ENCODE data around the gene CTNNA3. TPM values are rescaled to one million over a fixed set of nuclear protein-coding genes. Genes with fewer than 3 reads are reported as not detected.

The CTNNA3 gene
- polyA plus RNA-seq, 1 donor from 2014 or later, result 0.14 TPM

DNA sequence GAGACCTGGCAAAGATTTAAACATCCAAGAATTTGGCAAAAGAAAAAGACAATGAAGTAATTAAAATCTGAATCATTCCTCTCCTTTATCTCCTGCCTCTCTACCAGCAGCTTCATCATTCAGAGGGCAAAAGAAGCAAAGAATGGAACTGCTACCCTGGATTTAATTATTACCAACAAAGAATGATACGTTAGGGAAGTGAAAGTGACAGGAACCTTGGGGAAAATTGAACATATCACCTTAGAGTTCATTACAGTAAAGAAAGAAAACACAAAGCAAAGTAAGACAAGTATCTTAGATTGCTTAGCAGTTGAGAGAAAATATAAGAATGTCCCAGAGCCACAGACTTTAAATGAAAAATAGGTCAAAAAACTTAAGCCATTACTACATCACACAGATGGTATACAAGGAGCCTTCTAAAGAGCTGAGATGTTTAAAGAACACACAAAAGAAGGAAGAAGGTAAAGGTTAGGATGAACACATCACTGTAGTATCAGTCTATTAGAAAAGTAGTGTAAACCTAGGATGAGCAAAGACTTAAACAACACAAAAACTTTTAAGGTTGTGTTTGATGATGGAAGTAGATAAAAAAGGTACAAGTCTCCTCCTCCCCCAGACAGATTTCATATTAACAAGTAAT lies 17.5 kb downstream of the CTNNA3 start:
- H3K9me3 ChIP-seq (ENCODE audit: low read length), result peaks cover 4% of the 10 kb centered on the region
- no peak overlapping the region for H3K9ac ChIP-seq (ENCODE audit: low read length)
- no peaks in the 10 kb centered on the region for H3K9me2 ChIP-seq (ENCODE audit: insufficient read depth, low read length)
- no peak overlapping the region for H2AFZ ChIP-seq (ENCODE audit: low read depth, low read length)
- no peaks in the 10 kb centered on the region for H3K79me2 ChIP-seq (replicated peaks; ENCODE audit: insufficient read depth, low read length)
- H3K27ac ChIP-seq (ENCODE audit: low read length), result no peak overlapping the region
- H3K4me2 ChIP-seq (ENCODE audit: low read length), result no peak overlapping the region
- no peaks in the 10 kb centered on the region for H3K36me3 ChIP-seq (ENCODE audit: insufficient read depth, low read length)
- H3F3A ChIP-seq (ENCODE audit: insufficient read depth, low read length, poor library complexity, severe bottlenecking), result no peaks in the 10 kb centered on the region
- no peaks in the 10 kb centered on the region for H4K20me1 ChIP-seq (ENCODE audit: insufficient read depth)
- H3K4me3 ChIP-seq (ENCODE audit: low read length), result no peak overlapping the region
- no peaks in the 10 kb centered on the region for H3K27me3 ChIP-seq (ENCODE audit: insufficient read depth, low read depth, low read length)
- TF ChIP-seq SMC3 (conservative IDR thresholded peaks at IDR 0.05; ENCODE audit: poor library complexity) (no peak), EZH2 (IDR thresholded peaks at IDR 0.05; ENCODE audit: borderline replicate concordance, insufficient read depth, low read length, poor library complexity, severe bottlenecking) (no peak), EP300 (conservative IDR thresholded peaks at IDR 0.05; ENCODE audit: poor library complexity, severe bottlenecking) (no peak), RAD21 (conservative IDR thresholded peaks at IDR 0.05) (no peak), POLR2AphosphoS5 (IDR thresholded peaks at IDR 0.05) (no peak), REST (IDR thresholded peaks at IDR 0.05; ENCODE audit: borderline replicate concordance) (no peak), TAF1 (IDR thresholded peaks at IDR 0.05; ENCODE audit: low read depth) (no peak), MXI1 (conservative IDR thresholded peaks at IDR 0.05; ENCODE audit: poor library complexity, severe bottlenecking) (no peak)
- TF ChIP-seq, protein P1, sequence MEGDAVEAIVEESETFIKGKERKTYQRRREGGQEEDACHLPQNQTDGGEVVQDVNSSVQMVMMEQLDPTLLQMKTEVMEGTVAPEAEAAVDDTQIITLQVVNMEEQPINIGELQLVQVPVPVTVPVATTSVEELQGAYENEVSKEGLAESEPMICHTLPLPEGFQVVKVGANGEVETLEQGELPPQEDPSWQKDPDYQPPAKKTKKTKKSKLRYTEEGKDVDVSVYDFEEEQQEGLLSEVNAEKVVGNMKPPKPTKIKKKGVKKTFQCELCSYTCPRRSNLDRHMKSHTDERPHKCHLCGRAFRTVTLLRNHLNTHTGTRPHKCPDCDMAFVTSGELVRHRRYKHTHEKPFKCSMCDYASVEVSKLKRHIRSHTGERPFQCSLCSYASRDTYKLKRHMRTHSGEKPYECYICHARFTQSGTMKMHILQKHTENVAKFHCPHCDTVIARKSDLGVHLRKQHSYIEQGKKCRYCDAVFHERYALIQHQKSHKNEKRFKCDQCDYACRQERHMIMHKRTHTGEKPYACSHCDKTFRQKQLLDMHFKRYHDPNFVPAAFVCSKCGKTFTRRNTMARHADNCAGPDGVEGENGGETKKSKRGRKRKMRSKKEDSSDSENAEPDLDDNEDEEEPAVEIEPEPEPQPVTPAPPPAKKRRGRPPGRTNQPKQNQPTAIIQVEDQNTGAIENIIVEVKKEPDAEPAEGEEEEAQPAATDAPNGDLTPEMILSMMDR (IDR thresholded peaks at IDR 0.05; ENCODE audit: poor library complexity, severe bottlenecking), result no peak

- Histone ChIP-seq H3K27ac (ENCODE audit: low read length) (no peak overlapping the region), H2AFZ (ENCODE audit: low read depth, low read length) (no peak overlapping the region)
Measured at GRCh38 chr10:67676208-67676825, 19.7 kb downstream of the CTNNA3 start.

More at GRCh38 chr10:67676208-67676825, 19.7 kb downstream of the CTNNA3 start:
- Histone ChIP-seq H3K9me2 (ENCODE audit: insufficient read depth, low read length) (no peaks in the 10 kb centered on the region), H3K36me3 (ENCODE audit: insufficient read depth, low read length) (no peaks in the 10 kb centered on the region), H3K4me2 (ENCODE audit: low read length) (no peak overlapping the region), H3K79me2 (replicated peaks; ENCODE audit: insufficient read depth, low read length) (no peaks in the 10 kb centered on the region), H4K20me1 (ENCODE audit: insufficient read depth) (no peaks in the 10 kb centered on the region), H3K9ac (ENCODE audit: low read length) (no peak overlapping the region), H3F3A (ENCODE audit: insufficient read depth, low read length, poor library complexity, severe bottlenecking) (no peaks in the 10 kb centered on the region), H3K9me3 (ENCODE audit: low read length) (no peaks in the 10 kb centered on the region), H3K27me3 (ENCODE audit: insufficient read depth, low read depth, low read length) (no peaks in the 10 kb centered on the region), H3K4me3 (ENCODE audit: low read length) (no peak overlapping the region)
- no peak for TF ChIP-seq MXI1 (conservative IDR thresholded peaks at IDR 0.05; ENCODE audit: poor library complexity, severe bottlenecking)
- TF ChIP-seq EP300 (conservative IDR thresholded peaks at IDR 0.05; ENCODE audit: poor library complexity, severe bottlenecking), result no peak
- no peak for TF ChIP-seq TAF1 (IDR thresholded peaks at IDR 0.05; ENCODE audit: low read depth)
- TF ChIP-seq POLR2AphosphoS5 (IDR thresholded peaks at IDR 0.05), result no peak
- no peak for TF ChIP-seq EZH2 (IDR thresholded peaks at IDR 0.05; ENCODE audit: borderline replicate concordance, insufficient read depth, low read length, poor library complexity, severe bottlenecking)
- TF ChIP-seq, protein P1 (IDR thresholded peaks at IDR 0.05; ENCODE audit: poor library complexity, severe bottlenecking), result no peak
- TF ChIP-seq SMC3 (conservative IDR thresholded peaks at IDR 0.05; ENCODE audit: poor library complexity), result no peak
- TF ChIP-seq REST (IDR thresholded peaks at IDR 0.05; ENCODE audit: borderline replicate concordance), result no peak
- TF ChIP-seq RAD21 (conservative IDR thresholded peaks at IDR 0.05), result no peak
